ENCODE results near the gene TRIM3.
"Not testable (repeated sequence)": the region's sequence is repeated elsewhere in the genome, so short reads cannot be mapped to it uniquely, and the experiment has no call there.

TRIM3 gene

GRCh38 chr11:6473451-6474412 lies at the start of gene TRIM3:
TSS of gene TRIM3 (minus strand) at chr11:6473941. CDS start at chr11:6465695, 8,246 bp downstream.
- ATAC-seq: peak; percentile 85
- TF ChIP-seq BACH2 (CRISPR knock-in tag; IDR thresholded peaks at IDR 0.05; ENCODE audit: borderline replicate concordance) (no peak), ZC3H10 (CRISPR knock-in tag; IDR thresholded peaks at IDR 0.05) (no peak), ZNF70 (CRISPR knock-in tag; IDR thresholded peaks at IDR 0.05) (no peak), RARB (CRISPR knock-in tag; IDR thresholded peaks at IDR 0.05) (no peak), SNAI2 (CRISPR knock-in tag; IDR thresholded peaks at IDR 0.05) (no peak), TSHZ2 (CRISPR knock-in tag; IDR thresholded peaks at IDR 0.05) (0 out of 2 replicates have a peak, but pooled peaks have one; percentile 25), TOX (CRISPR knock-in tag; IDR thresholded peaks at IDR 0.05; ENCODE audit: borderline replicate concordance) (no peak), ESRRG (CRISPR knock-in tag; IDR thresholded peaks at IDR 0.05) (no peak), GLIS3 (CRISPR knock-in tag; IDR thresholded peaks at IDR 0.05) (0 out of 2 replicates have a peak, but pooled peaks have one; percentile 50), OSR1 (CRISPR knock-in tag; IDR thresholded peaks at IDR 0.05) (no peak), ZFP3 (CRISPR knock-in tag; IDR thresholded peaks at IDR 0.05) (no peak), PPARA (CRISPR knock-in tag; IDR thresholded peaks at IDR 0.05; ENCODE audit: borderline replicate concordance) (no peak), ARNTL (CRISPR knock-in tag; IDR thresholded peaks at IDR 0.05; ENCODE audit: borderline replicate concordance, low read depth) (no peak), TCF4 (CRISPR knock-in tag; IDR thresholded peaks at IDR 0.05; ENCODE audit: borderline replicate concordance) (no peak)
- TF ChIP-seq, protein P1, sequence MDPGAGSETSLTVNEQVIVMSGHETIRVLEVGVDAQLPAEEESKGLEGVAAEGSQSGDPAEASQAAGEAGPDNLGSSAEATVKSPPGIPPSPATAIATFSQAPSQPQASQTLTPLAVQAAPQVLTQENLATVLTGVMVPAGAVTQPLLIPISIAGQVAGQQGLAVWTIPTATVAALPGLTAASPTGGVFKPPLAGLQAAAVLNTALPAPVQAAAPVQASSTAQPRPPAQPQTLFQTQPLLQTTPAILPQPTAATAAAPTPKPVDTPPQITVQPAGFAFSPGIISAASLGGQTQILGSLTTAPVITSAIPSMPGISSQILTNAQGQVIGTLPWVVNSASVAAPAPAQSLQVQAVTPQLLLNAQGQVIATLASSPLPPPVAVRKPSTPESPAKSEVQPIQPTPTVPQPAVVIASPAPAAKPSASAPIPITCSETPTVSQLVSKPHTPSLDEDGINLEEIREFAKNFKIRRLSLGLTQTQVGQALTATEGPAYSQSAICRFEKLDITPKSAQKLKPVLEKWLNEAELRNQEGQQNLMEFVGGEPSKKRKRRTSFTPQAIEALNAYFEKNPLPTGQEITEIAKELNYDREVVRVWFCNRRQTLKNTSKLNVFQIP (CRISPR knock-in tag; IDR thresholded peaks at IDR 0.05; ENCODE audit: borderline replicate concordance, low read depth): no peak
- TF ChIP-seq, protein P2, sequence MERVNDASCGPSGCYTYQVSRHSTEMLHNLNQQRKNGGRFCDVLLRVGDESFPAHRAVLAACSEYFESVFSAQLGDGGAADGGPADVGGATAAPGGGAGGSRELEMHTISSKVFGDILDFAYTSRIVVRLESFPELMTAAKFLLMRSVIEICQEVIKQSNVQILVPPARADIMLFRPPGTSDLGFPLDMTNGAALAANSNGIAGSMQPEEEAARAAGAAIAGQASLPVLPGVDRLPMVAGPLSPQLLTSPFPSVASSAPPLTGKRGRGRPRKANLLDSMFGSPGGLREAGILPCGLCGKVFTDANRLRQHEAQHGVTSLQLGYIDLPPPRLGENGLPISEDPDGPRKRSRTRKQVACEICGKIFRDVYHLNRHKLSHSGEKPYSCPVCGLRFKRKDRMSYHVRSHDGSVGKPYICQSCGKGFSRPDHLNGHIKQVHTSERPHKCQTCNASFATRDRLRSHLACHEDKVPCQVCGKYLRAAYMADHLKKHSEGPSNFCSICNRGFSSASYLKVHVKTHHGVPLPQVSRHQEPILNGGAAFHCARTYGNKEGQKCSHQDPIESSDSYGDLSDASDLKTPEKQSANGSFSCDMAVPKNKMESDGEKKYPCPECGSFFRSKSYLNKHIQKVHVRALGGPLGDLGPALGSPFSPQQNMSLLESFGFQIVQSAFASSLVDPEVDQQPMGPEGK (CRISPR knock-in tag; IDR thresholded peaks at IDR 0.05; ENCODE audit: borderline replicate concordance): peak; percentile 69
- TF ChIP-seq, protein P3, sequence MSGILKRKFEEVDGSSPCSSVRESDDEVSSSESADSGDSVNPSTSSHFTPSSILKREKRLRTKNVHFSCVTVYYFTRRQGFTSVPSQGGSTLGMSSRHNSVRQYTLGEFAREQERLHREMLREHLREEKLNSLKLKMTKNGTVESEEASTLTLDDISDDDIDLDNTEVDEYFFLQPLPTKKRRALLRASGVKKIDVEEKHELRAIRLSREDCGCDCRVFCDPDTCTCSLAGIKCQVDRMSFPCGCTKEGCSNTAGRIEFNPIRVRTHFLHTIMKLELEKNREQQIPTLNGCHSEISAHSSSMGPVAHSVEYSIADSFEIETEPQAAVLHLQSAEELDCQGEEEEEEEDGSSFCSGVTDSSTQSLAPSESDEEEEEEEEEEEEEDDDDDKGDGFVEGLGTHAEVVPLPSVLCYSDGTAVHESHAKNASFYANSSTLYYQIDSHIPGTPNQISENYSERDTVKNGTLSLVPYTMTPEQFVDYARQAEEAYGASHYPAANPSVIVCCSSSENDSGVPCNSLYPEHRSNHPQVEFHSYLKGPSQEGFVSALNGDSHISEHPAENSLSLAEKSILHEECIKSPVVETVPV (CRISPR knock-in tag; IDR thresholded peaks at IDR 0.05): no peak

- TF ChIP-seq TCF4 (CRISPR knock-in tag; IDR thresholded peaks at IDR 0.05; ENCODE audit: borderline replicate concordance) (no peak), ZNF8 (CRISPR knock-in tag; IDR thresholded peaks at IDR 0.05) (no peak), BACH2 (CRISPR knock-in tag; IDR thresholded peaks at IDR 0.05; ENCODE audit: borderline replicate concordance) (no peak)
- TF ChIP-seq, protein P1 (CRISPR knock-in tag; IDR thresholded peaks at IDR 0.05; ENCODE audit: borderline replicate concordance, low read depth): no peak
- peak; percentile 91 for ATAC-seq
These were observed 49.5 kb upstream of the TRIM3 start for GRCh38 chr11:6523253-6523652.

GRCh38 chr11:6521946-6522345 lies 48.2 kb upstream of the TRIM3 start:
- ATAC-seq: not testable (repeated sequence)

All from SK-N-SH treated with all-trans-retinoic acid at 6 μM for 48 hours (cell line).